Ishikawa (cell line): ENCODE measurements around the gene FAHD1.

ENCODE experiments used
- CEBPB ChIP-seq: IDR thresholded peaks from 2 replicates; pipeline ENCODE4 v1.6.1; 2012
- EGR1 ChIP-seq: IDR thresholded peaks from 2 replicates; pipeline ENCODE4 v1.6.1; 2012
- EP300 ChIP-seq: IDR thresholded peaks from 2 replicates; pipeline ENCODE4 v1.6.1; 2012; ENCODE audit warnings: borderline replicate concordance
- FOXM1 ChIP-seq: IDR thresholded peaks from 2 replicates; pipeline ENCODE4 v1.6.1; 2012; ENCODE audit warnings: low read depth, borderline replicate concordance
- TAF1 ChIP-seq: IDR thresholded peaks from 2 replicates; pipeline ENCODE4 v1.6.1; 2012; ENCODE audit warnings: low read depth, mild to moderate bottlenecking
- TCF12 ChIP-seq: IDR thresholded peaks from 2 replicates; pipeline ENCODE4 v1.6.1; 2012; ENCODE audit warnings: low read depth
- TEAD4 ChIP-seq: IDR thresholded peaks from 2 replicates; pipeline ENCODE4 v1.6.1; 2012
- YY1 ChIP-seq: IDR thresholded peaks from 2 replicates; pipeline ENCODE4 v1.6.1; 2012; ENCODE audit warnings: low read depth
- ZBTB7A ChIP-seq: IDR thresholded peaks from 2 replicates; pipeline ENCODE4 v1.6.1; 2012; ENCODE audit warnings: low read depth
- TF ChIP-seq, protein P1 (sequence below): IDR thresholded peaks from 2 replicates; pipeline ENCODE4 v1.6.1; 2012
- TF ChIP-seq, protein P2 (sequence below): IDR thresholded peaks from 2 replicates; pipeline ENCODE4 v1.6.1; 2012
- TF ChIP-seq, protein P3 (sequence below): IDR thresholded peaks from 2 replicates; pipeline ENCODE4 v1.6.1; 2012; ENCODE audit warnings: low read depth, mild to moderate bottlenecking

DNA sequence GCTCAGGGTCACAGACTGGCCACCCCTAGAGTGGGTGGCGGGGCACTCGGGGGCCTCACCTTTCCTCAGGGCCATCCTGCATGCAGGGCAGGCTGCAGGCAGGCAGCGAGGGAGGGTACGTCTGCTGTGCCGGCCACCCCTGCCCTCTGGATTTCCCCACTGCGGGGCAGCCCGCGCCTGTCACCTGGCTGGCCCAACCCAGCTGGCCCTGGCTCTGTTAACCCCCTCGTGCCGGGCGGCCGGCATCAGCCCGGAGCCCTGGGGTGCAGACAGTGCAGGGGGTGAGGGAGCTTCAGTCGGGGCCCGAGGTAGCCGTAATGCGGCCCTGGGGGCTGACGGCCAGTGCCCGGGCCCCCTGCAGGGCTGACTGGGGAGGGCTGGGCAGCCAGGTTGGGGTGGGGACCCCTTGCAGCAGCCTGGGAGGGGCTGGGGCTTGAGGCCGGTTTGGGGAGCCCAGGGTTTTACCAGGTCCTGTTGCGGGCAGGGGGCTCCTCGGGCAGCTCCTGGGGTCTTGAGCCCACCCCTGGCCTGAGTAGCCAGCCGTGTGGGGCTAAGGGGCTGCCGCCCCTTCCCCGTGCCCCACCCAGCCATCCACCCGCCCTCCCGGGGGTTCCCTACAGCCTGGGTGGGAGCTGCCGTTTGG is 33.3 kb upstream of the FAHD1 start, which contains the start of gene IGFALS:
- TF ChIP-seq CEBPB: no peak
- no peak for TF ChIP-seq TAF1
- no peak for TF ChIP-seq EP300
- no peak for TF ChIP-seq FOXM1
- TF ChIP-seq, protein P1, sequence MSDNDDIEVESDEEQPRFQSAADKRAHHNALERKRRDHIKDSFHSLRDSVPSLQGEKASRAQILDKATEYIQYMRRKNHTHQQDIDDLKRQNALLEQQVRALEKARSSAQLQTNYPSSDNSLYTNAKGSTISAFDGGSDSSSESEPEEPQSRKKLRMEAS: no peak
- TF ChIP-seq TCF12: no peak
- no peak for TF ChIP-seq EGR1
- TF ChIP-seq, protein P2, sequence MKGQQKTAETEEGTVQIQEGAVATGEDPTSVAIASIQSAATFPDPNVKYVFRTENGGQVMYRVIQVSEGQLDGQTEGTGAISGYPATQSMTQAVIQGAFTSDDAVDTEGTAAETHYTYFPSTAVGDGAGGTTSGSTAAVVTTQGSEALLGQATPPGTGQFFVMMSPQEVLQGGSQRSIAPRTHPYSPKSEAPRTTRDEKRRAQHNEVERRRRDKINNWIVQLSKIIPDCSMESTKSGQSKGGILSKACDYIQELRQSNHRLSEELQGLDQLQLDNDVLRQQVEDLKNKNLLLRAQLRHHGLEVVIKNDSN: no peak
- no peak for TF ChIP-seq TEAD4
- no peak for TF ChIP-seq YY1
- no peak for TF ChIP-seq ZBTB7A
- TF ChIP-seq, protein P3, sequence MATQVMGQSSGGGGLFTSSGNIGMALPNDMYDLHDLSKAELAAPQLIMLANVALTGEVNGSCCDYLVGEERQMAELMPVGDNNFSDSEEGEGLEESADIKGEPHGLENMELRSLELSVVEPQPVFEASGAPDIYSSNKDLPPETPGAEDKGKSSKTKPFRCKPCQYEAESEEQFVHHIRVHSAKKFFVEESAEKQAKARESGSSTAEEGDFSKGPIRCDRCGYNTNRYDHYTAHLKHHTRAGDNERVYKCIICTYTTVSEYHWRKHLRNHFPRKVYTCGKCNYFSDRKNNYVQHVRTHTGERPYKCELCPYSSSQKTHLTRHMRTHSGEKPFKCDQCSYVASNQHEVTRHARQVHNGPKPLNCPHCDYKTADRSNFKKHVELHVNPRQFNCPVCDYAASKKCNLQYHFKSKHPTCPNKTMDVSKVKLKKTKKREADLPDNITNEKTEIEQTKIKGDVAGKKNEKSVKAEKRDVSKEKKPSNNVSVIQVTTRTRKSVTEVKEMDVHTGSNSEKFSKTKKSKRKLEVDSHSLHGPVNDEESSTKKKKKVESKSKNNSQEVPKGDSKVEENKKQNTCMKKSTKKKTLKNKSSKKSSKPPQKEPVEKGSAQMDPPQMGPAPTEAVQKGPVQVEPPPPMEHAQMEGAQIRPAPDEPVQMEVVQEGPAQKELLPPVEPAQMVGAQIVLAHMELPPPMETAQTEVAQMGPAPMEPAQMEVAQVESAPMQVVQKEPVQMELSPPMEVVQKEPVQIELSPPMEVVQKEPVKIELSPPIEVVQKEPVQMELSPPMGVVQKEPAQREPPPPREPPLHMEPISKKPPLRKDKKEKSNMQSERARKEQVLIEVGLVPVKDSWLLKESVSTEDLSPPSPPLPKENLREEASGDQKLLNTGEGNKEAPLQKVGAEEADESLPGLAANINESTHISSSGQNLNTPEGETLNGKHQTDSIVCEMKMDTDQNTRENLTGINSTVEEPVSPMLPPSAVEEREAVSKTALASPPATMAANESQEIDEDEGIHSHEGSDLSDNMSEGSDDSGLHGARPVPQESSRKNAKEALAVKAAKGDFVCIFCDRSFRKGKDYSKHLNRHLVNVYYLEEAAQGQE: no peak
